Breast epithelium (tissue), 4 donors: ENCODE measurements around the gene ENTPD2. TPM values are rescaled to one million over a fixed set of nuclear protein-coding genes. Genes with fewer than 3 reads are reported as not detected.
A peak's percentile ranks its signal among the peaks of the same experiment; 100 is the strongest.

Source experiments
- DNase-seq, 2 donors: peaks; one replicate each; pipeline ENCODE4 v3.0.0-alpha.2; 2019; ENCODE audit warnings: low spot score in 2 of 2
- H3K27ac ChIP-seq, 2 donors: fragments of 200-600 bp; sonication (generic) in 1 of 2; one replicate each; pipeline ENCODE4 v1.5.1; 2016 to 2019; ENCODE audit warnings: mild to moderate bottlenecking in 1 of 2
- H3K27me3 ChIP-seq, 2 donors: fragments of 200-600 bp; sonication (generic) in 1 of 2; one replicate each; pipeline versions ENCODE4 v1.5.1 to v1.6.0; 2017 to 2019; ENCODE audit warnings: control low read depth in 1 of 2, mild to moderate bottlenecking in 1 of 2
- H3K36me3 ChIP-seq: fragments of 200-600 bp; one replicate; pipeline ENCODE4 v1.5.1; 2019
- H3K4me1 ChIP-seq, 2 donors: fragments of 200-600 bp; sonication (generic); one replicate each; pipeline ENCODE4 v1.5.1; 2016 to 2019; ENCODE audit warnings: control low read depth in 1 of 2
- H3K4me3 ChIP-seq, 3 donors: fragments of 200-600 bp; sonication (generic); 1 replicate in 2 of 3; 2 replicates in 1 of 3; pipeline ENCODE4 v1.5.1; 2016 to 2019; ENCODE audit warnings: mild to moderate bottlenecking in 3 of 3, moderate library complexity in 2 of 3
- H3K9me3 ChIP-seq, 2 donors: fragments of 200-600 bp; sonication (generic) in 1 of 2; one replicate each; pipeline ENCODE4 v1.5.1; 2016 to 2019; ENCODE audit warnings: control low read depth in 1 of 2
- POLR2A ChIP-seq: fragments of 450-650 bp; IDR thresholded peaks from one replicate; pipeline ENCODE4 v1.6.1; 2016; ENCODE audit warnings: antibody characterized with exemption, mild to moderate bottlenecking, moderate library complexity
- POLR2AphosphoS5 ChIP-seq, 3 donors: sonication (generic); formaldehyde crosslinking; IDR thresholded peaks; one replicate each; pipeline ENCODE4 v1.6.1; 2017; ENCODE audit warnings: antibody characterized with exemption in 3 of 3
- intact Hi-C: fragments of 100-400 bp; cut with DNase I; formaldehyde crosslinking; loops from one replicate; pipeline ENCODE4 v1.15.1; 2023; ENCODE audit warnings: low total_unique reads
- total RNA-seq, 3 donors: library from RNA; depleted of rRNA; stranded (reverse); fragments of >200 nt; gene quantifications; one replicate each; pipeline ENCODE4 v1.1.0, GENCODE V29; 2016
- TF ChIP-seq, protein P1 (sequence below), 3 donors: fragments of 450-650 bp; IDR thresholded peaks; one replicate each; pipeline ENCODE4 v1.5.1; 2016 to 2017; ENCODE audit warnings: antibody characterized with exemption in 3 of 3, mild to moderate bottlenecking in 3 of 3, moderate library complexity in 3 of 3

ENTPD2 gene
- total RNA-seq, 3 donors from 2014 or later, result 0.16 to 6.7 (median 3.6) TPM

DNA sequence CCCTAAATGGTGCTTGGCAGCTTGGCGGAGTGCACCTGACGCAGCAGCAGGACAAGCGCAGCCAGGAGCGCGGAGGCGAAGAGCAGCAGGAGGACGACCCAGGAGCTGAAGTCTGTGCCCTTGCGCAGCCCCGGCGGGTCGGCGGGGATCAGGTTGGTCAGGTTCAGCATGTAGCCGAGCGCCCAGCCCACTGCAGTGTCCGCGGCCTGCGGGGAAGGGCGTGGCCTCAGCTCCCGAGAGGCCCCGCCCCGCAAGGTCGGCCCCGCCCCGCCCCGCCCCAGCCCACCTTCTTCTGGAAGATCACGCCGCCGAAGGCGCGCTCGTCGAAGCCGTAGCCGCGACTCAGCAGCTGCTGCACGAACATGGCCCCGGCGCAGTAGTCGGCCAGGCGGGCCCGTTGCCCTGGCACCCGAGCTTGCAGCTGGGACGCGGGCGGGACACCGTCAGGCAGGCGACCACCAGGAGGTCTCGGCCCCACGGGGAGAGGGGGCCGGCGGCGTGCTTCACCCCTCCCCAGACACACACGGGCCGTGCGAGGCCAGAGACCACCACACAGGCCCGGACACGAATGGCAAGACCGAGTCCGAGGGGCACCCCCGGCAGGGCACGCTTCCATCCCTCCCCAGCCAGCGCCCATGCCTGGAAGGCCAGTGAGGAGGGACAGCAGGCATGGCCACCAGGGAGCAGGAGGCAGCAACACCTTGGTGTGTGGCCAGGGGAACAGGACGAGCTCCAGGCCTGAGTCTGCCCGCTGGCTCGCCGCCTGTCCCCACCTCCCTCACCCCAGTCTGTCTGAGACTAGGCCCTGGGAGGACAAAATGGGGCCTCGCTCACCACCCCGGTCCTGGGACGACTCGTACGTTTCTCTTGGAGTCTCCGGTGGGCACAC lies 5.0 kb downstream of the ENTPD2 start:
- H3K4me1 ChIP-seq, result peaks cover 12 to 14% of the 10 kb centered on the region in 2 donors
- TF ChIP-seq POLR2A (no peak), POLR2AphosphoS5 (IDR thresholded peaks at IDR 0.05) (no peak)
- TF ChIP-seq, protein P1, sequence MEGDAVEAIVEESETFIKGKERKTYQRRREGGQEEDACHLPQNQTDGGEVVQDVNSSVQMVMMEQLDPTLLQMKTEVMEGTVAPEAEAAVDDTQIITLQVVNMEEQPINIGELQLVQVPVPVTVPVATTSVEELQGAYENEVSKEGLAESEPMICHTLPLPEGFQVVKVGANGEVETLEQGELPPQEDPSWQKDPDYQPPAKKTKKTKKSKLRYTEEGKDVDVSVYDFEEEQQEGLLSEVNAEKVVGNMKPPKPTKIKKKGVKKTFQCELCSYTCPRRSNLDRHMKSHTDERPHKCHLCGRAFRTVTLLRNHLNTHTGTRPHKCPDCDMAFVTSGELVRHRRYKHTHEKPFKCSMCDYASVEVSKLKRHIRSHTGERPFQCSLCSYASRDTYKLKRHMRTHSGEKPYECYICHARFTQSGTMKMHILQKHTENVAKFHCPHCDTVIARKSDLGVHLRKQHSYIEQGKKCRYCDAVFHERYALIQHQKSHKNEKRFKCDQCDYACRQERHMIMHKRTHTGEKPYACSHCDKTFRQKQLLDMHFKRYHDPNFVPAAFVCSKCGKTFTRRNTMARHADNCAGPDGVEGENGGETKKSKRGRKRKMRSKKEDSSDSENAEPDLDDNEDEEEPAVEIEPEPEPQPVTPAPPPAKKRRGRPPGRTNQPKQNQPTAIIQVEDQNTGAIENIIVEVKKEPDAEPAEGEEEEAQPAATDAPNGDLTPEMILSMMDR (IDR thresholded peaks at IDR 0.05), result no peak
- H3K36me3 ChIP-seq, result no peaks in the 10 kb centered on the region
- H3K27me3 ChIP-seq, result peaks cover 5 to 24% of the 10 kb centered on the region in 2 donors
- intact Hi-C loops, result no loop called here
- no peak for DNase-seq
- no peak overlapping the region for H3K27ac ChIP-seq
- H3K9me3 ChIP-seq, result no peaks in the 10 kb centered on the region
- peak overlapping the region in 2 of 3 donors; percentile 9 to 31 for H3K4me3 ChIP-seq

DNA sequence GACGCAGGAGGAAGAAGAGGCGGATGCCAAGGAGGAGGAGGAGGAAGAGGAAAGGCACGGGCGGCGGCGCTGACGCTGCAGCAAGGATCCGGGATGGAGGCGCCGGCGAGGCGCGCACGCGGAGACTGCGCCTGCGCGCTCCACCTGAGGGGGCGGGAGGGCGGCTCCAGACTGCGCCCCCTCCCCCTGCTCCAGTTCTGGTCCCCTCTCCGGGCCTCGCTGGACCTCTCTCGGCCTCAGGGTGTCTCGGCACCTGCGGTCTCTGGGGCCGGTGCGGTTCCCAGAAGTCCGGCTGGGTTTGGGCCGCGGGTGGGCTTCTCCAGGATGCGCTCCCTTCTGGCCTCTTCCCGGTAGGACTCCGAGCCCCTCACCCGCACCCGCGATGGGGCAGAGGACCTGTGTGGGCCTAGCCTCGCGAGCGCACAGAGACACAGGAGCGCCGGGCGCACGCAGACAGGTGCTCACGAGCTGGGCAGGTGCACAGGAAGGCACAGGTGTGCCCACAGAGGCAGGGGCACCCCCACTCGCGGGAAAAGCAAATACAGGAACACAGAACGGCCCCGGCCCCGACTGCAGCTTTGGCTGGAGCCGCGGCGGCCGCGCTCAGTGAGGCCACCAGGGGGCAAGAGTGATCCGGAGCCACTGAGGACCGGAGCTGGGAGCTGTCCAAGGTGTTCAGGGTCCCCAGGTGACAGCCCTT lies 7.6 kb downstream of the ENTPD2 start, which contains the start of gene NPDC1:
Gene NPDC1, minus strand, starts transcription at position 90 of the 700 bp plus-strand sequence. CDS start 188 bp downstream, outside the sequence.
- DNase-seq, result peak in 1 of 2 donors; percentile 83
- no peaks in the 10 kb centered on the region for H3K9me3 ChIP-seq
- H3K36me3 ChIP-seq, result no peaks in the 10 kb centered on the region
- H3K27ac ChIP-seq, result peak within 1 kb of the TSS in 1 of 2 donors; percentile 49
- no peak for TF ChIP-seq POLR2AphosphoS5 (IDR thresholded peaks at IDR 0.05)
- TF ChIP-seq, protein P1 (IDR thresholded peaks at IDR 0.05), result peak; percentile 84 to 93 (median 84)
- H3K4me3 ChIP-seq, result peak within 1 kb of the TSS; percentile 60 to 91 (median 64)
- intact Hi-C loops, result no loop called here
- H3K27me3 ChIP-seq, result peaks cover 5 to 24% of the 10 kb centered on the region in 2 donors
- peaks cover 10 to 12% of the 10 kb centered on the region in 2 donors for H3K4me1 ChIP-seq

DNA sequence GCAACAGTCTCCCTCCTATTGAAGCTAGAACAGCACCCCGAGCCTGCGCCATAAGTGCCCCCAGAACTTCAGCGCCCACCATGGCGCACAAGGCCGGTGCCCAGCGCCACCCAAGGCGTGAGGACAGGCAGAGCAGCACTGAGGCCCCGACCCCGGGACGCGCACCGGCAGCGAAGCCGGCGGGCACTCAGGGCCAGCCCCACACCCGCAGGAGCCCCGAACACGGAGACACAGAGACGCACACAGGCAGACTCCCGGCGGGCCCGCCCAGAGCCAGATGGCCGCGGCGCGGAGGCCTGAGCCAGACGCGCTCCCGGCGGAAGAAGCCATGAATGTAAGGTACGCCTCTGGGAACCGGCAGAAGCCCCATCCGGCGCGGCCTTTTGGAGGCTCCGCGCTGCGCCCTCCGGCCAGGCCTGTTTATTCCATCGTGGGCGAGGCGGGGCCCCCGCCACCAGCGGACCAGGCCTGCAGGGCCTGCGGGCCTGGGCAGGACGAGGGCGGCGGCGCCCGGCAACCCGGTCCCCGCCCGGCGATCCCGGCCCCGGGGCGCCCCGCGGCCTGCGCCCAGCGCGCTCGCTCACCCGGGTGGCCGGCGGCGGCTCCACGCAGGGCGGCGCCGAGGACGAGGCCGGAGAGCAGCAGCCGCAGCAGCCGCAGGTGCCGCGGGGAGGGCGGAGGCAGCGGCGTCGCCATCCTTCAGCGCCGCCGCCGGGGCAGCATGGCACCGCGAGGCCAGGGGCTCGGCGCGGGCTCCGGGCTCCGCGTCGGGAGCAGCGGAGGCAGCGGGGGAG lies 8.4 kb downstream of the ENTPD2 start:
- H3K36me3 ChIP-seq, result no peaks in the 10 kb centered on the region
- TF ChIP-seq, protein P1 (IDR thresholded peaks at IDR 0.05), result no peak
- TF ChIP-seq POLR2AphosphoS5 (IDR thresholded peaks at IDR 0.05) (no peak), POLR2A (no peak)
- H3K4me3 ChIP-seq, result peak overlapping the region; percentile 60 to 91 (median 64)
- intact Hi-C loops, result no loop called here
- no peaks in the 10 kb centered on the region for H3K9me3 ChIP-seq
- peaks cover 10 to 12% of the 10 kb centered on the region in 2 donors for H3K4me1 ChIP-seq
- peaks cover 5 to 24% of the 10 kb centered on the region in 2 donors for H3K27me3 ChIP-seq
- peak overlapping the region in 1 of 2 donors; percentile 49 for H3K27ac ChIP-seq
- no peak for DNase-seq

GRCh38 chr9:137044502-137045177 lies 9.2 kb downstream of the ENTPD2 start:
- H3K4me1 ChIP-seq, result peaks cover 10 to 12% of the 10 kb centered on the region in 2 donors
- no peaks in the 10 kb centered on the region for H3K9me3 ChIP-seq
- peaks cover 5 to 23% of the 10 kb centered on the region in 2 donors for H3K27me3 ChIP-seq
- peak overlapping the region; percentile 60 to 91 (median 64) for H3K4me3 ChIP-seq
- H3K27ac ChIP-seq, result peak overlapping the region in 1 of 2 donors; percentile 66
- H3K36me3 ChIP-seq, result no peaks in the 10 kb centered on the region
- intact Hi-C loops, result no loop called here
- DNase-seq, result no peak
- TF ChIP-seq POLR2A, result no peak
- peak in 1 of 3 donors; percentile 31 for TF ChIP-seq POLR2AphosphoS5 (IDR thresholded peaks at IDR 0.05)
